ENCODE data around the gene ALOX5.
"Not testable (repeated sequence)": the region's sequence is repeated elsewhere in the genome, so short reads cannot be mapped to it uniquely, and the experiment has no call there.

ALOX5 gene

GRCh38 chr10:45471059-45471458, 97.0 kb downstream of the ALOX5 start:
- DNase-seq: no peak

GRCh38 chr10:45471531-45472310, 97.7 kb downstream of the ALOX5 start:
- no peak for DNase-seq

- no peak for DNase-seq
These were observed 99.1 kb downstream of the ALOX5 start for GRCh38 chr10:45473126-45473525.

- no peak for DNase-seq
These were observed 102.5 kb downstream of the ALOX5 start for GRCh38 chr10:45476559-45476958.

- DNase-seq: no peak
These were observed 106.3 kb downstream of the ALOX5 start for GRCh38 chr10:45480294-45480693.

GRCh38 chr10:45481100-45481499, 107.1 kb downstream of the ALOX5 start:
- not testable (repeated sequence) for DNase-seq

GRCh38 chr10:45483002-45483401, 109.0 kb downstream of the ALOX5 start:
- no peak for DNase-seq

- no peak for DNase-seq
These were observed 113.7 kb downstream of the ALOX5 start for GRCh38 chr10:45487735-45488134.

- DNase-seq: no peak
These were observed 114.3 kb downstream of the ALOX5 start for GRCh38 chr10:45488365-45488764.

- no peak for DNase-seq
These were observed 116.3 kb downstream of the ALOX5 start for GRCh38 chr10:45490277-45490676.

- no peak for DNase-seq
These were observed 117.0 kb downstream of the ALOX5 start for GRCh38 chr10:45491061-45491460.
